Right lobe of liver (tissue), 4 donors: ENCODE data around the gene CNOT2.

Experiments
- POLR2A ChIP-seq: fragments of 450-650 bp; IDR thresholded peaks from one replicate; pipeline ENCODE4 v1.6.1; 2017; ENCODE audit warnings: antibody characterized with exemption, mild to moderate bottlenecking
- TF ChIP-seq, protein P1 (sequence below), 4 donors: fragments of 200-600 bp in 3 of 4; fragments of 450-650 bp in 1 of 4; IDR thresholded peaks; one replicate each; pipeline versions ENCODE4 v1.5.1 to v1.8.0; 2016 to 2022; ENCODE audit warnings: antibody characterized with exemption in 4 of 4, mild to moderate bottlenecking in 2 of 4
- donor health status: DM: no; HTN: no; CAD: no.
- donor health status: DM: no; HTN: no; CAD: no.
- donor health status: DM: no; HTN: yes; CAD: no.

DNA sequence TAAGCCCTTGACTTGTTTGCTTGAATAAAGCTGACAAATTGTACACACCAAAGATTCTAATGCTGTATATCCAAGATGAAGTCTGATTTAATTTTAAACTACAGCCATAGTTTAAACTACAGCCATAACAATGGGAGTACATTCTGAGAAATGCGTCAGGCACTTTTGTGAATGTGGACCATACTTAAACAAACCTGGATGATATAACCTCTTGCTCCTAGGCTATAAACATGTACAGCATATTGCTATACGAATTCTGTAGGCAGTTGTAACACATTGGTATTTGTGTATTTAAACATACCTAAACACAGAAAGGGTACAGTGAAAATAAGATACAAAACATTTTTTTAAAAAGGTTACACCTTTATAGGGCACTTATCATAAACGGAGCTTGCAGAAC, 63.4 kb downstream of the CNOT2 start:
- no peak for TF ChIP-seq POLR2A
- TF ChIP-seq, protein P1, sequence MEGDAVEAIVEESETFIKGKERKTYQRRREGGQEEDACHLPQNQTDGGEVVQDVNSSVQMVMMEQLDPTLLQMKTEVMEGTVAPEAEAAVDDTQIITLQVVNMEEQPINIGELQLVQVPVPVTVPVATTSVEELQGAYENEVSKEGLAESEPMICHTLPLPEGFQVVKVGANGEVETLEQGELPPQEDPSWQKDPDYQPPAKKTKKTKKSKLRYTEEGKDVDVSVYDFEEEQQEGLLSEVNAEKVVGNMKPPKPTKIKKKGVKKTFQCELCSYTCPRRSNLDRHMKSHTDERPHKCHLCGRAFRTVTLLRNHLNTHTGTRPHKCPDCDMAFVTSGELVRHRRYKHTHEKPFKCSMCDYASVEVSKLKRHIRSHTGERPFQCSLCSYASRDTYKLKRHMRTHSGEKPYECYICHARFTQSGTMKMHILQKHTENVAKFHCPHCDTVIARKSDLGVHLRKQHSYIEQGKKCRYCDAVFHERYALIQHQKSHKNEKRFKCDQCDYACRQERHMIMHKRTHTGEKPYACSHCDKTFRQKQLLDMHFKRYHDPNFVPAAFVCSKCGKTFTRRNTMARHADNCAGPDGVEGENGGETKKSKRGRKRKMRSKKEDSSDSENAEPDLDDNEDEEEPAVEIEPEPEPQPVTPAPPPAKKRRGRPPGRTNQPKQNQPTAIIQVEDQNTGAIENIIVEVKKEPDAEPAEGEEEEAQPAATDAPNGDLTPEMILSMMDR (IDR thresholded peaks at IDR 0.05) = no peak
